ENCODE measurements around the gene NR4A1.

- no peak for TF ChIP-seq POLR2A (IDR thresholded peaks at IDR 0.05; ENCODE audit: low read depth)
- TF ChIP-seq POLR2AphosphoS5 (IDR thresholded peaks at IDR 0.05), result no peak
- TF ChIP-seq, protein P1, sequence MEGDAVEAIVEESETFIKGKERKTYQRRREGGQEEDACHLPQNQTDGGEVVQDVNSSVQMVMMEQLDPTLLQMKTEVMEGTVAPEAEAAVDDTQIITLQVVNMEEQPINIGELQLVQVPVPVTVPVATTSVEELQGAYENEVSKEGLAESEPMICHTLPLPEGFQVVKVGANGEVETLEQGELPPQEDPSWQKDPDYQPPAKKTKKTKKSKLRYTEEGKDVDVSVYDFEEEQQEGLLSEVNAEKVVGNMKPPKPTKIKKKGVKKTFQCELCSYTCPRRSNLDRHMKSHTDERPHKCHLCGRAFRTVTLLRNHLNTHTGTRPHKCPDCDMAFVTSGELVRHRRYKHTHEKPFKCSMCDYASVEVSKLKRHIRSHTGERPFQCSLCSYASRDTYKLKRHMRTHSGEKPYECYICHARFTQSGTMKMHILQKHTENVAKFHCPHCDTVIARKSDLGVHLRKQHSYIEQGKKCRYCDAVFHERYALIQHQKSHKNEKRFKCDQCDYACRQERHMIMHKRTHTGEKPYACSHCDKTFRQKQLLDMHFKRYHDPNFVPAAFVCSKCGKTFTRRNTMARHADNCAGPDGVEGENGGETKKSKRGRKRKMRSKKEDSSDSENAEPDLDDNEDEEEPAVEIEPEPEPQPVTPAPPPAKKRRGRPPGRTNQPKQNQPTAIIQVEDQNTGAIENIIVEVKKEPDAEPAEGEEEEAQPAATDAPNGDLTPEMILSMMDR (IDR thresholded peaks at IDR 0.05), result no peak
Measured at GRCh38 chr12:52035926-52036325, 15.3 kb upstream of the NR4A1 start.
